Measurements from ENCODE around the gene CST11.
A peak's percentile ranks its signal among the peaks of the same experiment; 100 is the strongest.

The CST11 gene

DNA sequence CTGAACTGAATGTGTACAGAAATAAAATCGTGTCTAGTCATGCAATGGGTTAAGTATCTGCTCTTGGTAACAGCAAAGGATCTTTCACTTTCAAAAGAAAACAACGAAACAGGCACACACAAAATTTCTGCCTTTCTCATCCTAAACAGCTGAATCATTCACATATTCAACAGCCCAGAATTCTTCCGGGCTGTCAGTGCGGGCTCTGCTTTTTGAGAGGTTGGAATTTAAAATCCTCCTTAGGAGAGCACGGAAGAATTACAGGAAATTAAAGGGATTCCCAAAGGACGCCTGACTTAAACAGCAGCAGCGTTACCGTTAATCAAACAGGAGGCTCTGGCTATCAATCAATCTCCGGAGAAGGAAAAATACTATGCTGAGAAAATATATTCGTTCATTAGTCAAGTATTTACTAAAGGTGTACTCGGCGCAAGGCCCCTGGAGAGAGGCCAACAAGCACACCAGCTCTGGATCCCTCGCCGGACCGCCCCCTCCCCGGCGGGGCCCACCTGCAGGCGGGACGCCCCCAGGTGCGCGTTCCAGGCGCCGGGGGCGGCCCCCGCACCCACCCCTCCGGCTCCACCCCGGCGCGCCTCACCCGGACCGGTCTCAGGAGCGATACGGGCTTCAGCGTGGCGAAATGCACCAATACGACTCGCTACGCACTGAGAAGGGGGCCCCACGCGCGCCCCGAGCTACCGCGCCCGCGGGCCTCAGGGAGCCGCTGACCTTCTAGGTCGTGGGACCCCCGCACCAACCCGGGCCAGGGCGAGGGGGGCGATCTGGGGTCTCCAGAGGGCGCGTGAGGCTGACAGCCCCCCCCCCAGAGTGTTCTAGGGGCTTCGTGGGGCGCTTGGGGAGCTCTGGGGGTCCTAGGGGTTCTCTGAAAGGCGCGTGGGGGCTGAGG is 32.4 kb downstream of the CST11 start:
- DNase-seq = peak; percentile 36

DNA sequence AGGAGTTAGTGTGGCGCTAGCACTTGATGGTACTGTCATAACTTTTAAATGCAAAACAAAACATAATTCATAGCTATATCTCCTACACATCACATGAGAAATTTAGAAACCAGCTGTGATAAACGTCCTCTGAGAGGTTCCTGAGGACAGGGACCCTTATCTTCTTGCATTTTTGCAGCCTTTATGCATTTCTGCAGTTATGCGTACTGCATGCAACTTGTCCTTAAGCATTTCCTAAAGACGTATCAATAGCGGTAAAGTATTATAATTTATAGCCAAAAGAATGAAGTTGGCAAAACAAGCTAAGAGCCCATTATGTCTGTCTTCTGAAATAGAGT is 33.0 kb downstream of the CST11 start:
- no peak for DNase-seq

DNA sequence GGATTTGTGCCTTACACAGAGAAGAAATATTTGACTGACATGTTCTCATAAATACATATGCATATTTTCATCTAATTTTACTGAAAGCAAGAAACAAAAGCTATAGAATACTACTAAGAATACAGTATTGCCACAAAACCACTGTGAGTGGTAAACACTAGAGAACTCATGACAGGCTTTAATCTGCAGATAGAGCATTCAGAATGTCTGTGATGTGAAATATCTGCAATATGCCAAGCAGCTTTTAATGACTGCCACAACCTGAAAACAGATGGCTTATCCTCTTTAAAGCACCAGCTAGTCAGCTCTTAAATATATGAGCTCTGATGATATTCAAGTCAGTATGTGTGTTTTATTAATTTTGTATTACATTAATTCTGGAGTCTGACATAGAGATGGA is 34.8 kb downstream of the CST11 start:
- no peak for DNase-seq

- no peak for DNase-seq
Measured at GRCh38 chr20:23415959-23416583, 36.6 kb downstream of the CST11 start.

DNA sequence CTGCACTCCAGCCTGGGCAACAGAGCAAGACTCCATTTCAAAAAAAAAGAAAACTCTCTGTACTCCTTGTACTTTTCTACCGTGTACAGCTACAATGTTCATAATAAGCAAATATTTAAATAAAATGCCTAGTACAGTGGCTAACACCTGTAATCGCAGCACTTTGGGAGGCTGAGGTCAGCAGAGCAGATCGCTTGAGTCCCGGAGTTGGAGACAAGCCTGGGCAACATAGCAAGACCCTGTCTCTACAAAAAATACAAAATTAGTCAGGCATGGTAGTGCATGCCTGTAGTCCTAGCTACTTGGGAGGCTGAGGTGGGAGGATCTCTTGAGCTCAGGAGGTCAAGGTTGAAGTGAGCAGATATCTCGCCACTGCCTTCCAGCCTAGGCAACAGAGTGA is 37.1 kb downstream of the CST11 start:
- DNase-seq = no peak

- no peak for DNase-seq
Measured at GRCh38 chr20:23414526-23415188, 38.0 kb downstream of the CST11 start.

- DNase-seq = no peak
Measured at GRCh38 chr20:23413862-23414422, 38.7 kb downstream of the CST11 start.

DNA sequence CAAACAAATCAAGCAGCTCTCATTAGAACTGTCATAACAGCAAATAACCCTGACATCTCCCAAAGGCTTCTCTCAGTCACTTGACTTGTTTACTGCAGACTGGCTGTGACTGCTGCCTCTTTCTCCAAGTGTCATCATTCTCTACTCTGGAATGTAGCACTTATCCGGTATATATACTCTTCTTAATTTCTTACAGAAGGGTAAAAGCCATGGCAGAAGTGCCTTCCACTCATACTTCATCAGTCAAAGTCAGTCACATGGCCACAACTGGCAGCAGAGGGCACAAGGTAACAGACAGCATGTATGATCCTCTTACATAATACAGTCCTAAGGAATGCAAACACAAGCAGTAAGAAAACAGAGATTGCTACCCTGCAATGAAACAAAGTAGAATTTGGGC is 40.6 kb downstream of the CST11 start:
- DNase-seq = no peak

GRCh38 chr20:23410916-23411695 is 41.6 kb downstream of the CST11 start:
- DNase-seq = no peak

DNA sequence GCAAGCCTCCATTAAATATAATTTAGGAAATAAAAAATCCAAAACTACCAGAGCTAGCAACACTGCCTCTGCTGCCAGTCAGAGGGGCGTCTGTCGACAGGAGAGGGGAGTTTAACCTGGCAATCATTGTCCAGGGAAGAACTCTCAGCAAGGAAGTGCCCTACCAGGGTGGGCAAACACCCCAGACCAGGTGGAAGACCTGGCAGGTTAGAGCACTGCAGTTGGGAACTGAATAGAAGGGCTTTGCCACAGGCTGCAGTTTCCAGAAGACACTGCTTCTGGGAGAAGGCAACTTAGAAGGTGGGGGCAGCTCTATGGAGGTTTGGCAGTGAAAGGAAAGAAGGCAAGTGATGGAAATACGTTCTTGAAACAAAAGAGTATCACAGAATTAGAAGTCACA is 42.9 kb downstream of the CST11 start:
- no peak for DNase-seq

DNA sequence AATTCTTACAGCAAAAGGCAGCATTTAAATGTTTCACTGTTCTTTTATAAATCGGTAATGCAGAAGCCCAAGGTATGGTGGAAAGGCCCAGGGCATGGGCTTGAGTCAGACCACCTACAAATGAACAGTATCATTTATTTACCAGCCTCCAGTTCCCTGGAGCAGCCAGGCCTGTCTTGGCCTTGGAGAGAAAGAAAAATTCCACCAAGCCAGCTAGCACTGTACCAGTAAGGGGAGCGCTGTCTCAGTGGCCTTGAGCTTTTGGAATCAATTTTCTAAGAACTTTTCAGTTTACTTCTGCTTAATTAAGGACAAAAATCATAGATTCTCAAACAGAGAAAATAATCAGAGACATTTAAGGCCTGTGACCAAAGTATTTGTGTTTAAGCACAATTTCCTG is 43.7 kb downstream of the CST11 start:
- no peak for DNase-seq

GRCh38 chr20:23407781-23408464 is 44.8 kb downstream of the CST11 start:
- no peak for DNase-seq

- no peak for DNase-seq
Measured at GRCh38 chr20:23406880-23407279, 45.8 kb downstream of the CST11 start.

DNA sequence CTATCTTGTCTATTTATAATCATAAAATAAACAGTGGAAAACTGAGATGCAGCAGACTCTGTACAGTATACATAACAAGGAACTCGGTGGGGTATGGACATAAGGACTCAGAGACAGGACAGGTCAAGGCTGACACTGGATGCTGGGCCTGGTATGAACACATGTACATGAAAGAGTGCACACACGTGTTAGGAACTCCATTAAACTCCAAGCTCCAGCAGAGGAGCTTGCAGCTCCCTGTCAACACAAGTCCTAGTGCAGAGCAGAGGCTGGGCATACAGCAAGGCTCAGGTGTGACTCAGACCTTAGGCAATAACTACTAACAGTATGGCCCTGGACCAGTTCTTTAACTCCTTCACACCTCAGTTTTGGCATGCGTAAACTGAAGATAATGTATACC is 48.5 kb downstream of the CST11 start:
- DNase-seq = no peak

DNA sequence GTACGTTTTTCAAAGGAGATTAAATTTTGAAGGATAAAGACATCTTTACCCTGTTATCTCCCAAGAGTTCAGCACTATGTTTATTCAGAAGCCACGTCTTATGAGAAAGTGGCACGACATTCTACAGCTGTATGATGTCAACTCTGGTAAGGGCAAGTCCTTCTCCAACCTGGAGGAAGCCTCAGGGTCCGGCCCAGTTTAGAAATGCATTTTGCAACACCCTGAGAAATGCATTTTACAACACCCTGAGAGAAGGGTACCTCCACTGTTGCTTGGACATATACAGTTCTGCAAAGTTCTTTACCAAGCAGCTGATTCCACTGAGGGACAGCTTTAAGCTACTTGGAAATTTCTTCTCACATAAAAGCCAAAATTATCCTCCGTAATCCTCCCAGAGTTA is 48.9 kb downstream of the CST11 start:
- no peak for DNase-seq

DNA sequence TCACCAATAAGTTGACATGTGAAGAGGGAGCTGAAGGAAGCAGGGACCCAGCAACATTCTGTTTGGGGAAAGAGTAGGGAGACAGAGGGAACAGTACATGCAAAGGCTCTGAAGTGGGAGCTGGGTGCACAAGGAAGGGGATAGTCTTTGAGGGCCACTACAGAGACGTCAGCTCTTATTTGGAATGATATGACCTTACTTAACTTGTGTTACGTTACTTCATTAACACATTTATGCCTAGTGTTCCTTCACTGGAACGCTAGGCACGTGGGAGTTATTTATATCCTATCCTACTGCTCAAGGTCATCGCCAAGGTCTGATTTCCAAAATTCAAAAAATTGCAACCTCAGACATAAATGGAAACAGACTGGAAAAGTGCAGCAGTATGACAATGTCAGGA is 51.6 kb downstream of the CST11 start:
- no peak for DNase-seq

Measured in central memory CD4-positive, alpha-beta T cell (primary cell).